GM19023 (cell line): ENCODE data around the gene AGBL5.

Experiments
- ATAC-seq: cut with Tn5 transposase; IDR thresholded peaks from one replicate; pipeline ENCODE4 v1.9.1; 2021; ENCODE audit warnings: mild to moderate bottlenecking, moderate library complexity; ENCODE audit not compliant: unreplicated experiment

The AGBL5 gene, protein sequence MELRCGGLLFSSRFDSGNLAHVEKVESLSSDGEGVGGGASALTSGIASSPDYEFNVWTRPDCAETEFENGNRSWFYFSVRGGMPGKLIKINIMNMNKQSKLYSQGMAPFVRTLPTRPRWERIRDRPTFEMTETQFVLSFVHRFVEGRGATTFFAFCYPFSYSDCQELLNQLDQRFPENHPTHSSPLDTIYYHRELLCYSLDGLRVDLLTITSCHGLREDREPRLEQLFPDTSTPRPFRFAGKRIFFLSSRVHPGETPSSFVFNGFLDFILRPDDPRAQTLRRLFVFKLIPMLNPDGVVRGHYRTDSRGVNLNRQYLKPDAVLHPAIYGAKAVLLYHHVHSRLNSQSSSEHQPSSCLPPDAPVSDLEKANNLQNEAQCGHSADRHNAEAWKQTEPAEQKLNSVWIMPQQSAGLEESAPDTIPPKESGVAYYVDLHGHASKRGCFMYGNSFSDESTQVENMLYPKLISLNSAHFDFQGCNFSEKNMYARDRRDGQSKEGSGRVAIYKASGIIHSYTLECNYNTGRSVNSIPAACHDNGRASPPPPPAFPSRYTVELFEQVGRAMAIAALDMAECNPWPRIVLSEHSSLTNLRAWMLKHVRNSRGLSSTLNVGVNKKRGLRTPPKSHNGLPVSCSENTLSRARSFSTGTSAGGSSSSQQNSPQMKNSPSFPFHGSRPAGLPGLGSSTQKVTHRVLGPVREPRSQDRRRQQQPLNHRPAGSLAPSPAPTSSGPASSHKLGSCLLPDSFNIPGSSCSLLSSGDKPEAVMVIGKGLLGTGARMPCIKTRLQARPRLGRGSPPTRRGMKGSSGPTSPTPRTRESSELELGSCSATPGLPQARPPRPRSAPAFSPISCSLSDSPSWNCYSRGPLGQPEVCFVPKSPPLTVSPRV

DNA sequence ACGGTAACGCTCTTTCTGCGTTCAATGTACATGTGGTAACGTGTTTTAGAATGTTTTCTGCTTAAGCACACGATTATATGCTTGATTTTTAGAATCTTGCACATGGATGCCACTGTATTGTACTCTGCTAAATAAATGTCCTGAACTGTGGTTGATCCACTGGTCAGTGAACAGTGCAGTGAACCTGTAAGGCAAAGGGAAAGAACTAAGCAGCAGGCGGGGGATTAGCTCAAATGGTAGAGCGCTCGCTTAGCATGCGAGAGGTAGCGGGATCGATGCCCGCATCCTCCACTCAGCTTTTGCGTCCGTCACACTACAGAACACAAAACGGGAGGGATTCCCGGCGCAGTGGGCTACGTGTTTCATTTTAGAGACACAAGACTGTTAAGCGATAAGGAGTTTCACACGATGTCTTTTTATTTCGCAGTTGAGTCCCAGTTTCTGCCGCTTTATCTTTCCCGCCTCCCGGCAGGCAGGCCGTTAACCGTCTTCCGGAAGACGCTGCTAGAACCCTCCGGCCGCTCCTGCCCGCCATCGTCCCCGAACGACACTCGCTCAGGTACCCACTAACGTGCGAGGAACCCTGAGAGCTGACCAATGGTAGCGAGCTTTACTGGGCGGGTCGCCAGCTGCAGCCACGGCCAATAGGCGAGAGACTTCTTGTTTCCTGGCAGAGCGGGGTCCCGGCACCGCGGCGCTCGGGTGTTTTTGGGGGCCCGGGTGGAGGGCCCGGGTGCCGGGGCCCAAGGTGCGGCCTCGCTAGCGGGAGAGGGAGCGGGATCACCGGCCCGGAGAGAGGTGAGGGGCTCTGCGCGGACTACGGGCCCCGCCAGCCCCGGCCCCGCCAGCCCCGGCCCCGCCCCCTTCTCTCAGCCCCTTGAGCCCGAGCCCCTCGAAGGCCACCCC is at the start of gene AGBL5:
TSS of gene AGBL5 (plus strand) at position 673 of the 906 bp plus-strand sequence. CDS start 1,291 bp downstream, outside the sequence.
- ATAC-seq, result peak; percentile 74

DNA sequence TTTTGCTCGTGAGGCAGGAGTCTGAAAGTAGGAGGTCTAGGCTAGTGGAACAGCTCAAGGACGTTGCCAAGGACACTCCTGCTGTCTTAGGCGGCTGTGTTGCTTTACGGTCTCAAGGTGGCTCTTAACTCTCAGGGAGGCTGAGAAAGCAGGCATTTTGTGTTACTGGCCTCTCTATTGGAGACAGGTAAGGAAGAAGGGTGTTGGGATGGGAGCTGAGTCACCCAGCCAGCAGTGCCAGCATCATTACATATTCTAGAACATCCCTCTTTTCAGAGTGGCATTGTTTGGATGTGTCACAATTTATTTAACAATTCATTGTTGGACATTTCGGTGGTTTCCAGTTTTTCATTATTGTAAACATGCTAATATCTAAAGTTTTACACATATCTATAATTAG is 49.5 kb upstream of the AGBL5 start:
- ATAC-seq, result no peak

DNA sequence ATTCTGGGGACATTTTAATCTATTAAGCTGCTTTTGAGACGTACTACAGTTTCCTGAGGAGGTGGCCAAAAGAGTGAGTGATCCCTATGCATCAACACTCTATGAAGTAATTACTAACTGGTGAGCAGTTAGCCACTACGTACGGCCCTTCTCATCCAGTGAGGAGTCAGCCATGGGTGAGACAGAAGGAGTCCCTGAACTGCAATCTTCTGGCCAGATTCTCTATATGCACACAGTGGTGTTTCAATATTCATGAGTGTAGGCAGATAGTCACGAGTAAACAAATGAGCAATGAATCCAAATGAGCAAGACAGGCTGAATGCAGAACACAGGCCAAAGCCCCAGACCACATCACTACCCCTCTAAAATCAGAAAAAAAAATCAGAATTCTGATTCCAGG is 48.5 kb upstream of the AGBL5 start:
- ATAC-seq, result no peak

DNA sequence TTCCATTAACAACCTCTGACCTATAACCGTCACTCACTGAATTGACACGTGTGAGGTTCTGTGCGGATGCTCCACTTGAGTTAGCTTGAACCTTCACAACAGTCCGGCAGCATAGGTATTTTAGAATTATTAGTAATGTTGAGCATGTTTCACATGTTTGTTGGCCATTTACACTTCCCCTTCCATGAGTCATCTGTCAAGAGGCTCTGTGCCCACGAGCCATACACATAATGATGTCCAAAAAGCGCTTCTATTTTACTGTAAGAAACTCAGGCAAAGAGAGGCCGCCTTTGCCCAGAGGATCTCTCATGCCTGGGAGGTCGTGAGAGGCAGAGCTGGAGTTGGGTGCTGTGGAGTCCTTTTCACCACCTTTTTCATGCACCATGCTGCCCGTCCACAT is 47.6 kb upstream of the AGBL5 start:
- no peak for ATAC-seq

DNA sequence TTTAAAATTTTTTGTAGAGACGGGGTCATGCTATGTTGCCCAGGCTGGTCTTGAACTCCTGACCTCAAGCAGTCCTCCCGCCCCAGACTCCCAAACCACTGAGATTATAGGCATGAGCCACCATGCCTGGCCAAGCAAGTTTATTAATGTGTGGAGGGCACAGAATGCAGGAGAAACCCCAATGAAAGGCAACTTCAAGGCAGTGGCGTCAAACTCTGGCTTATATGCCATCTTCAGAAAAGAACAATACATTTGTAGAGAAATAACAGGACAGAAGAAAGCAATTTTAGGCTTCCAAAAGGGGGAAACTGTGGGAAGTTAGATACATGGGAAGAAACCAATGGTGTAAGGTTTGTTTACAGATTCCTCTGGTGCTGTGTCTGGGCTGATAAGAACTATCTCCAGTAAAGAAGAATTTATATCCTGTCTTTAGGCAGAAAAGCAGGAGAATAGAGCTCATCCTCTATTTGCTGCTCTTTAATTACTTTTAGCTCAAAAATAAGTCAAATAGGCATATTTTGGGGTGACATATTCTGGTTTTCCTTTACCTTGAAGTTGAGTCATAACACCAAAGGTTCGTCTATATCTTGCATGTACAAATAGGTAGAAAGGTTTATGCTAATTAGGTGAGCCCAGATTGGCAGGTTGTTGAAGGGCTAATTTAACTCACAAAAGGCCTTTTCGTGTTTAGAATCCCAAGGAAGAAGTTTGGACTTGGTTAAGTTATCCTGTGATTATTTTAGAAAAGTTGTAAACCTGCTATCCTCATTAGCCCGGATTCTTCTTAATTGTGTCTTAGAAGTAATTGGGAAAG is 44.7 kb upstream of the AGBL5 start:
- no peak for ATAC-seq

DNA sequence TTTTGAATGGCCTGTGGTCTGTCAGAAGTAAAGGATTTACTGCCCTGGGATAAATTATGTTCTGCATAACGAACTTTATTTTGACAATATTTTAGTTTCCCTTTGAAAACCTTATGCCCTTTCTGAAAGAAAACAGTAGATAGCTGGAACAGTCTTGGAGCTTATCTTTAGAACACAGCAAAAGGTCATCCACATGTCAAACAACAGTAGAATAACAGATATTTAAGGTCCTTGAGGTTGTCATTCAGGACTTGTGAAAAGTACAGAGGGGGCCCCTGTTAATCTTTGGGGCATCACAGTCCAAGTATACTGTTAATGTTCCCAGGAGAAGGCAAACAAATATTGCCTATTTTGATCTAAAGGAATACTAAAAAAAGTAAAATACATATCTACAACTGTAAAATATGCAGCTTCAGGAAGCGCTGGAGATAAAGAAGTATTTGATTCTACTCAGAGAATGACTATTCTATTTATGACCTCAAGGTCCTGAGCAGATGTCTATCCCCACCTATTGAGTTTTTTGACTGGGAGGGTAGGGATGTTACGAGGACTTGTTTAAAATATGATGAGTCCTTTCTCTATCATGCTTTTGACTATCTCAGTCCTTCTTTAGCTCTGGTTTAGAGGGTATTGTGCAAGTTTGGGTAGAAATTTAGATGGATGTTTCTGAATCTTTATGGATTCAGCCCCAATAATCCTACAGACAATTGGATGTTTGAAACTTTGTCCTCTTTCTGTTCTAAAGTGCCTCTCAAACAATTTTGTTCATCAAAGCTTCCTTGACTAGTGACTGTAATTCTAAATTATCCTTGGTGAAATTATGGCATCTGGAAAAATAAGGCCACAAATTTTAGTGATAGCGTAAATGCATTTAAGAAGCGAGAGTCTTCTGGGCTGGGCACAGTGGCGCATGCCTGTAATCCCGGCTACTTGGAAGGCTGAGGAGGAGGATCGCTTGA is 43.8 kb upstream of the AGBL5 start:
- no peak for ATAC-seq

DNA sequence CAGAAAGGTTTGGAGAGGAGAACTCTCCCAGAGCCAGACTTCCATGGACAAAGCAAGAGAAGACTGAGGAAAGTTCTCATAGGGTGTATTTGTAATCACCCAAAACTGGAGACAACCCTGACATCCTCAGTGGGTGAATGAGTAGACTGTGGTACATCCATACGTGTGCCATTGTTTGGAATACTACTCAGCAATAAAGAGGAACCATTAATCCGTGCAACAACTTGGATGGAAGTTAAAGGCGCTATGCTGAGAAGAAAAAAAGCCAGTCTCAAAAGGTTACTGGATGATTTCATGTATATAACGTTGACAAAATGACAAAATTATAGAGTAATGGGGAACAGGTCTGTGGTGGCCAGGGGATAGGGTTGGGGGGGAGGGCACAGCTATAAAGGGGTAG is 42.8 kb upstream of the AGBL5 start:
- ATAC-seq, result no peak

DNA sequence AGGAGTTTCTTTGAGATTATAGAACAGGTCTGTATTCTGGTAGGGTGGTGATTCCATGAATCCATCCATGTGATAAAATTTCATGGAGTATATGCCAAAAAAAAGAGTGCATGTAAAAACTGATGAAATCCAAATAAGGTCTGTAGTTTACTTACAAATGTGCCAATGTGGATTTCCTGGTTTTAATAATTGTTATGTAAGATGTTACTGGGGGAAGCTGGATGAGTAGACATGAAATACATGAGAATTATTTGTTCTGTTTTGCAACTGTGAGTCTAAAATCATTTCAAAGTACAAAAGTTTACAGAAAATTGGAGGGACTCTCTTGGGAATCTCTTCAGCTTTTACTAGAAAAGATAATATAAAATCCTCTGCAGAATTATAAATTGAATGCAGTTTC is 42.4 kb upstream of the AGBL5 start:
- no peak for ATAC-seq

DNA sequence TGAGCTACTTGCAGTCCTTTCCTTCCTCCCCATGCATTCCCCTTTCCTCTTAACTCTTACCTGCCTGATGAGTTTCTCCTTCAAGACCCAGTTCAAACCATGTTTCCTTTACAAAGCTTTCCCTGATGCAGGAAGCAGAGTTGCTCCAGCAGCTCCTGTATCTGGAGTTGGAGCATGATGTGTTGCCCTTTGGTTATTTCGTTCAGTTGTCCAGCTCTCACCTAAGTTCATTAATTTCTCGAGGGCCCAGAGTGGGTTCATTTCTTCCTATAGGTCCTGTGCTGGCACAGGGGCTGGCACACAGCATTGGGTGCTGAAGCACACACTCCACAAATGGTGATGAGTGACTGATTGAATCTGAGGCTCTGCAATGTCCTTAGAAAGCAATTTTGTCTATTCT is 41.8 kb upstream of the AGBL5 start:
- ATAC-seq, result no peak

DNA sequence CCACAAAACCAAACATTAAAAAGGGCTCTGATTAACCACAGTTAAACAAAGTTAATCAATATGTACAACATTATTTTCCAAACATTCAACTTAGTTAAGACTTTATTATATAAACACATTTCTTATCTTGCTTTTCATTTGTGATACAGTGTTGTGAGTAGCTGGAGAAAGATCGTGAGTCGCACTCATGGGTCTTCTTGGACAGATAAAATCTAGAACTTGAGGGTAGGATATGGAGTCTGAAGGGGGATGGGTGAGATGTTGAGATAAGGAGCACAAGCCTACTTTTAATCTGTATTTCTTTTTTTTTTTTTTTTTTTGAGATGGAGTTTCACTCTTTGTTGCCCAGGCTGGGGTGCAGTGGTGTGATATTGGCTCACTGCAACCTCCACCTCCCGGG is 41.3 kb upstream of the AGBL5 start:
- ATAC-seq, result no peak

DNA sequence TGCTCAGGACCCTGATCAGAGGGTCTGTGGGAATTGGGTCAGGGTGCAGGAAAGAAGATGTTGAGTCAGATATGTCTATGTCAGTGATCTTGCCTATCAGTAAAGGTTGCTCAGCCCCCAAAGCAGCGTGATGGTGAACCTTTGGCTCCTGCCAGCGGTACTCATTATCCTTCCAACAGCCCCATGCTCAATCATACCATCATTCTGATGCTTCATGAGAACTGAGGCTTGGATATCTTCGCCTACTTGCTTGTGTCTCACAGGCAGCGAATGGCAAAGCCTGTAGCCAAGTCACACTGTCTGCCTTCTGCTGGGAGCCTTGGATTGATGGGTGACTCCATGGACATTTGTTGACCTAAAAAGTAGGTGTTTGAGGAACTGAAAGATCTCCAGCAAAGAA is 37.7 kb upstream of the AGBL5 start:
- ATAC-seq, result no peak

DNA sequence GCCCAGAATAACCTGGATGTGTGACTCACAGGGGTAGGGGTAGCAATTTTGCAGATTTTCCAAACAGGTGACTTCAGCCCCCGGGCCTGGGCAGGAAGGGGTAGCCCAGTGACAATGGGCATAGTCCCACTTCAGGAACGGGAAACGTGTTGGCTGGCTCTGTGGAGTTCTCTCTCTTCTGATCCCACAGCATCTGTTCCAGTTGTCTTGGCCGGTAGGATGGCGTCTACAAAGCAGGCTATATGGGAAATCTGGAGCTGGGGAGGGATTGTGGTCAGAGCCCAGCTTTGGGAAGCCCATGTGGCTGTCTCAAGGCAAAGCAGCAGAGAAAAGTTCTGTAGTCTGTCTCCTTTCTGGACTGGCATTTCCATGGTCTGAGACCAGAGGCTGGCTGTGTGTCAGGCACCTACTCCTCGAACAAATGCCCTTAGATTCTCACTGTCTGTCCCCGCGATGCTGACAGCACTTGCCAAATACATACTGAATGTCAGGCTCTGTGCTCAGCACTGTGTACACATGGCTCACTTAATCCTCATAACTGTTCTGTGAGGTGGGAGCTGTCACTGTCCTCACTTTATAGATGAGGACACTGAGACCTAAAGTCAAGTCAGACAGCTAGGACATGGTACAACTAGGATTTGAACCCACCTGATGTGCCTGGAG is 36.6 kb upstream of the AGBL5 start:
- no peak for ATAC-seq

DNA sequence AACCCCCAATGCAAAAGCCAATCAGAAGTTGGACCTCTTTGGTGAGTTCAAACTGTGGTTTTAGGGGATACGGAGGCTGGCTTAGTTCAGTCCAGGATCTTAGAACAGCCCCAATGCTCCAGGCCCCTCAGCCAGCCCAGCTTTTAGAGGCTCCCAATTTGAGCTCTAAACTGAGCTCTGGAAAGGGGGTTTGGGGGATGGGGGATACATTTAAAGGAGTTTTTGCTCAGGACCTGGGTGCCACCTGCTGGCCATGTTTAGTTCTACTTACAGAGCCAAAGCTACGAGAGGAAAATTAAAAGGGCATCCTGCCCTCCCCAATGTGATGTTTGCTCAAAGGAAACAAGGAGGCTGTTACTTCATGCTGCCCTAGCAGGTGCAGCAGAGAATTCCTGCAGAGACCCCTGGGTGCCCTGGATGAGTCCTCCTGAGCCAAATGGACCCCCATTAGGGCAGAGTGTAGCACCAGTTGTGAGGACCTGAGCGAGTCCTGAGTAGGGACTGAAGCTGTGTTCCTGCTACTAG is 34.6 kb upstream of the AGBL5 start:
- no peak for ATAC-seq

DNA sequence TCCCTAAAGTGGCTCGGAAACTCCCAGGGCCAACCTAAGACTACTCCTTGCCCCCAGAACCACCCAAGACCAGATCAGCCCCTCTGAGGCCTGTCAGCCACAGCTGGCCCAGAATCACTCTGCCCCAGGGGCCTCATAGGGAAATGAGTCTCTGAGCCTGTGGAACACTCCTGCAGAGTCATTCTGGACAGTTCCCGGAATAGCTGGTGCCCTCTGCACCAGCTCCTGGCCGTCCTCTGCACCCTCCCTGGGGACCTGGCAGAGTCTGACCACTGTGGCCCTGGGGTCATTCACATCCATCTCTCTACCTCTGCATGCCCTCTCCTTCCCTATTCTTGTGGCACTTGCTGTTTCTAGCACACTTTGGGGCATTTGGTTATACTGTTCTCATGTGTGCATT is 33.3 kb upstream of the AGBL5 start:
- ATAC-seq, result no peak

DNA sequence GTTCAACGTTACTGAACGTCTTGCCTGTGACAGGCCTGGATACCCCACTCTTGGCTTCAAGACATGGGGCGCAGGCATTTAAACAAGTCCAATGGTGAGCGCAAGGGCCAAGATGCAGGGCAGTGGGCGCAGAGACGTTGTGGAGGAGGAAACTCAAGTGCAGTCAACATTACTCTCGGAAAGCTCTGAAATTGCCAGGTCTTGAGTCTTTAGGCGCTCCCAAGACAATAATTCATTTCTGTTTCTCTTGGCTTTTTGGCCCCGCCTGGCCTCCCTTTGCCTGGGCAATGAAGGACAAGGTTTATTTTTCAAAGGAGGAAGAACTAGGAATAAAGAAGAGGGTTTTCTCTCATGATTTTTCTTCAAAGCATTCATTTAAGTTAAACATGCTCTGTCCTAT is 32.0 kb upstream of the AGBL5 start:
- no peak for ATAC-seq

DNA sequence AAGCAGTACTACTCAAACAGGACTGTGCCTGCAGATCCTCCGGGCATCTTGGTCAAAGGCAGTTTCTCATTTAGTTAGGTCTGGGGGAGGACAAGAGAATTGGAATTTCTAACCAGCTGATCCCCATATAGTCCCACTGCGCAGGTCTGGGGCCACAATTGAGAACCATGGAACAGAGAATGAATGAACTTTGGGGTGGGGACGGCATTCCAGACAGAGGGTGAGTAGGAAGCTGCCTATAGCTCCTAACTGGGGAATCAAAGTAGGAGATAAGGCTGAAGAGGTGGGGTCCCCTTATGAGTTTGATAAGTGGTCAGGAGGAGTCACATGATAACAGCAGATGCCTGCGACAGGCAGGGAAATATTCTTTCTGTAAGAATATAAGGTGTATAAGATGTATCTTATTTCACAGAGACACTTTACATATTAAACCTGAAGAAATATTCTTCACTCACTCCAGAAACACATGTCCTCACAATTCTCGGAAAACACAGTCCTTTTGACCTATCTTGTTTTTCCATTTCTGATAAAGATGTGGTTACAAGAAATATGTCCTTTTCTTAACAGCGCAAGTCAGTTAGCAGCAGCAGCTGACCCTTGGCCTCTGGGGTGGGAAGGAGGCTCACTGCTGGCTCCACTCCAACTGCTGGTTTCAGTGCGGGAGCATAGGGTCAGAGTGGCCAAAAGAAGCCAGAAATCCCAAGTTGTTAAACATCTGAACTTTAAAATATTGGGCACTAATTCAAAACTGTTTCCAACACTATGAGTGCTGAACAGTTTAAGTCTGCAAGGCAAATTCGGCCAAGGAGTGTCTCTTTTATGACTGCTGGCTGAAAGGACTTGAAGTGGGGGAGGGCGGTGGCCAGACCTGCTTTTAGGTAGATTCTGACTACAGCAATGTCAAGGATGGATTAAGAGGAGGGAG is 31.3 kb upstream of the AGBL5 start:
- no peak for ATAC-seq
